ENCODE measurements around the gene NTM. TPM values are rescaled to one million over a fixed set of nuclear protein-coding genes. Genes with fewer than 3 reads are reported as not detected.

NTM gene
- total RNA-seq, 2 donors from 2014 or later = 19.1 to 44.7 TPM

DNA sequence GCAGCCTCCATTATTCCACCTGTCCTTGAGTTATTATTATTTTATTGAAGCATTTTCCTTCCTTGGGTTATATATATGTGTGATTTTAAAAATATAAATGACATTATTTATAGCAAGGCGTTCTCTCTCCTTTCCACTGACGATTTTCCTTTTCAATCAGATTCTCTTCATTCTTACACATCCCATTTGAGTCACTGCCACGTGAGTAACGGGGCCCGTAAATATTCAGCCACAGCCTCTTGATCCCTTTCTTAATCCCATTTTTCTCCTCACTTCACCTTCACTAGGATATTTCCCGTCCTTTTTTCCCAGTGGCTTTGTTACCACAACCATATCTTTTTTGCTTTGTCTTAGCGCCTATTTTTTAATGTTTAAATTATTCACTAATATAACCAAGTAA is 396.2 kb downstream of the NTM start:
- no peaks in the 10 kb centered on the region for H3K27me3 ChIP-seq
- TF ChIP-seq, protein P1, sequence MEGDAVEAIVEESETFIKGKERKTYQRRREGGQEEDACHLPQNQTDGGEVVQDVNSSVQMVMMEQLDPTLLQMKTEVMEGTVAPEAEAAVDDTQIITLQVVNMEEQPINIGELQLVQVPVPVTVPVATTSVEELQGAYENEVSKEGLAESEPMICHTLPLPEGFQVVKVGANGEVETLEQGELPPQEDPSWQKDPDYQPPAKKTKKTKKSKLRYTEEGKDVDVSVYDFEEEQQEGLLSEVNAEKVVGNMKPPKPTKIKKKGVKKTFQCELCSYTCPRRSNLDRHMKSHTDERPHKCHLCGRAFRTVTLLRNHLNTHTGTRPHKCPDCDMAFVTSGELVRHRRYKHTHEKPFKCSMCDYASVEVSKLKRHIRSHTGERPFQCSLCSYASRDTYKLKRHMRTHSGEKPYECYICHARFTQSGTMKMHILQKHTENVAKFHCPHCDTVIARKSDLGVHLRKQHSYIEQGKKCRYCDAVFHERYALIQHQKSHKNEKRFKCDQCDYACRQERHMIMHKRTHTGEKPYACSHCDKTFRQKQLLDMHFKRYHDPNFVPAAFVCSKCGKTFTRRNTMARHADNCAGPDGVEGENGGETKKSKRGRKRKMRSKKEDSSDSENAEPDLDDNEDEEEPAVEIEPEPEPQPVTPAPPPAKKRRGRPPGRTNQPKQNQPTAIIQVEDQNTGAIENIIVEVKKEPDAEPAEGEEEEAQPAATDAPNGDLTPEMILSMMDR (IDR thresholded peaks at IDR 0.05) = no peak
- no peaks in the 10 kb centered on the region for H3K36me3 ChIP-seq
- H3K27ac ChIP-seq = no peak overlapping the region
- no peak overlapping the region for H3K4me3 ChIP-seq
- no peak for DNase-seq (ENCODE audit: low spot score)
- no peaks in the 10 kb centered on the region for H3K9me3 ChIP-seq
- no peaks in the 10 kb centered on the region for H3K4me1 ChIP-seq

DNA sequence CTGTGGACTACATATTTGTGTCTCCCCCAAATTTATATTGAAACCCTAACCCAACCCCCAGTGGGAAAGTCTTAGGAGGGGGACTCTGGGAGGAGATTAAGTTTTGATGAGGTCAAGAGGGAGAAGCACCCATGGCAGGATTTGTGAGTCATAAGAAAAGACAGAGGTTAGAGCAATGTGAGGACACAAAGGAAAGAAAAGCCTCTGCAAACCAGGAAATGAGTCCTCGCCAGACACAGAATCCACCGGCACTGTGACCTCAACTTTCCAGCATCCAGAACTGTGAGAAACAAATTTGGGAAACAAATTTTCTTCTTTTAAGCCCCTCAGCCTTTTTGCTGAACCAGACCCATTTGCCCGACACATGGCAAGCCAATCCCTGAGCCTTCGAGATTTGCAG is 397.0 kb downstream of the NTM start:
- H3K27me3 ChIP-seq = no peaks in the 10 kb centered on the region
- no peaks in the 10 kb centered on the region for H3K9me3 ChIP-seq
- no peaks in the 10 kb centered on the region for H3K4me1 ChIP-seq
- H3K27ac ChIP-seq = no peak overlapping the region
- no peak overlapping the region for H3K4me3 ChIP-seq
- H3K36me3 ChIP-seq = no peaks in the 10 kb centered on the region
- TF ChIP-seq, protein P1 (IDR thresholded peaks at IDR 0.05) = no peak
- DNase-seq (ENCODE audit: low spot score) = no peak

DNA sequence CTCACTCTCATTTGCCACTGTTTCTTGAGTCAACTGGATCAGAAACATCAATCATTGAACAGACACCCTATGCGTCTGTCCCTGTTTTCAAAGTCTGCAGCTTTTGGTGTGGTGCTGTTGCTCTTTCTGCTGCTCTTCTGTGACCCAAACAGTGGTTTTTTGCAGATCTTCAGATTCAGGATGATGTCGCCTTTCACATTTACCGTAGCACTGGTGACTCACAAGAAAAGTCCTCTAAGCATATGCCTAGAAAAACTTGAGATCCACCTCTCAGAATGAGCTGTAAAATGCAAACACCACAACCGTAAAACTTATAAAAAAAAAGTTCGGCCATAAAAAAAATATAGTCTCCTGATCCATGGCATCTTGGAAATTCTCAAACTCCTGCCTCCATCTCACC is 400.4 kb downstream of the NTM start:
- no peak overlapping the region for H3K27ac ChIP-seq
- H3K9me3 ChIP-seq = no peaks in the 10 kb centered on the region
- no peak for DNase-seq (ENCODE audit: low spot score)
- no peaks in the 10 kb centered on the region for H3K4me1 ChIP-seq
- no peaks in the 10 kb centered on the region for H3K36me3 ChIP-seq
- no peak overlapping the region for H3K4me3 ChIP-seq
- H3K27me3 ChIP-seq = no peaks in the 10 kb centered on the region
- TF ChIP-seq, protein P1 (IDR thresholded peaks at IDR 0.05) = no peak

DNA sequence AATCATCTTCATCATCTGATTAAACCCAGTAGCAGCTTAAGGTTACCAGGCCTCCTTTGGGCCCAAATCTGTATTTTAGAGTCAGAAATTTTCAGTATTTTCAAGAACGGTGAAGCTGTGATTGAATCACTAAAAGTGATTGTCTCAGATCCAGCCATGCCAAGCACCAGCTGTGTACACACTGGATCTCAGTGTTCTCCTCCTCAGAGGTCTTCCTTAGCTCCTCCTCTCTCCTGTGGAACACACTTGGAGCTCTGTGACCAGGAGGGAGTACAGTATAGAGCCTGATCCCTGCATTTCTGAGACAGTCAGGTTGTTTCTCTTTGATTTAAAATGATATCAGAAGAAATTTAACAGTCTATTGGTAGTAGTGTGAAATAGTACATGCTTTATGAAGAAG is 401.1 kb downstream of the NTM start:
- Histone ChIP-seq H3K36me3 (no peaks in the 10 kb centered on the region), H3K27ac (no peak overlapping the region), H3K4me1 (no peaks in the 10 kb centered on the region), H3K27me3 (no peaks in the 10 kb centered on the region), H3K4me3 (no peak overlapping the region), H3K9me3 (no peaks in the 10 kb centered on the region)
- TF ChIP-seq, protein P1 (IDR thresholded peaks at IDR 0.05) = no peak
- no peak for DNase-seq (ENCODE audit: low spot score)

DNA sequence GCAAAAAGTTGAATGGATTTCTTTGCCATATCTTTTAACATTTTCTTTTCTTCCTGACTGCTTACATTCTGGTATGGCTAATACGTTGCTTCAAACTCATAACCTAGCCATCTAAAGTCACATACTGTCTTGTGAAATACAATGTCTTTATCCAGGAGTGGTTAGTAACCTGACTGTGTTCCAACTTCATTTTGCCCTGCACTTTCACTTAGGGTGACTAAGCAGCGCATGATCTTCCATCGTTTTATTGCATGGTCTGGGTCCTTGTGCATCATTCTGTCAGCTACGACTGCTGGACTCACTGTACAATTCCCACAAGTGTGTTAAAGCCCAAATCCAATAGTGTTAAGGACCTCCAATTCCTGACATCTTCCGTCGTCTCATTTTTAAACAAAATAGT is 403.2 kb downstream of the NTM start:
- H3K27me3 ChIP-seq = no peaks in the 10 kb centered on the region
- no peak for DNase-seq (ENCODE audit: low spot score)
- no peaks in the 10 kb centered on the region for H3K9me3 ChIP-seq
- no peaks in the 10 kb centered on the region for H3K36me3 ChIP-seq
- no peaks in the 10 kb centered on the region for H3K4me1 ChIP-seq
- no peak overlapping the region for H3K4me3 ChIP-seq
- no peak overlapping the region for H3K27ac ChIP-seq
- TF ChIP-seq, protein P1 (IDR thresholded peaks at IDR 0.05) = no peak

DNA sequence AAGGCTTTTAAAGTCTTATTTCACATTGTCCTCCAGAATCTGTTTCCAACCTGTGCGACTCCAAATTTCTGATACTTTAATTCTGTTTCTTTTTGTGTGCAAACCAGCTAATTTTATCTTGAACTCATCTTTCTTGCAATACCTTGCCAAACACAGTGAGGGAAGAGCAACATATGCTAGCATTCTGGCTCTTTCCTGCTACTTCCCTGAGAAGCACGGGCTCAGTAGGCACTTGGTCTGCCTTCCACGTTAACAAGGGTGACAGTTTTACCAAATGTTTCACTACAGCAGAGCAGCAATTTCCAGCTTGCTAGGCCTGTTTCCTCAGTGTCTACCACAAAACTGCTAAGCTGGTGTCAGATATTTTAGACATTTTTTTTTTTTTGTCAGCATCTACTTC is 405.8 kb downstream of the NTM start:
- no peaks in the 10 kb centered on the region for H3K4me1 ChIP-seq
- DNase-seq (ENCODE audit: low spot score) = no peak
- no peak overlapping the region for H3K4me3 ChIP-seq
- no peaks in the 10 kb centered on the region for H3K36me3 ChIP-seq
- H3K27me3 ChIP-seq = no peaks in the 10 kb centered on the region
- no peaks in the 10 kb centered on the region for H3K9me3 ChIP-seq
- no peak overlapping the region for H3K27ac ChIP-seq
- TF ChIP-seq, protein P1 (IDR thresholded peaks at IDR 0.05) = no peak
